SK-N-MC (cell line): ENCODE measurements around the gene BLM.

Source experiments
- DNase-seq: peaks from one replicate; pipeline ENCODE4 v3.0.0-alpha.2; 2011; ENCODE audit warnings: low read depth, low spot score
- H3K27ac ChIP-seq: fragments of 200-600 bp; sonication (generic); 2 replicates; pipeline ENCODE4 v1.5.1; 2016; ENCODE audit warnings: mixed run types
- H3K36me3 ChIP-seq: fragments of 200-600 bp; sonication (generic); 2 replicates; pipeline ENCODE4 v1.6.1; 2017; ENCODE audit warnings: antibody characterized with exemption, low read length, mixed read lengths; ENCODE audit not compliant: insufficient read depth
- H3K4me3 ChIP-seq: fragments of 200-600 bp; sonication (generic); 2 replicates; pipeline ENCODE4 v1.5.1; 2016
- H3K9ac ChIP-seq: fragments of 200-600 bp; sonication (generic); 2 replicates; pipeline ENCODE4 v1.8.0; 2017; ENCODE audit warnings: mixed run types, mixed read lengths; ENCODE audit not compliant: insufficient read length
- H3K9me3 ChIP-seq: fragments of 200-600 bp; sonication (generic); 2 replicates; pipeline ENCODE4 v1.6.1; 2017; ENCODE audit warnings: low read depth, mild to moderate bottlenecking, antibody characterized with exemption, low read length, moderate library complexity, mixed read lengths
- EZH2 ChIP-seq: fragments of 200-600 bp; sonication (generic); IDR thresholded peaks from one replicate; pipeline ENCODE4 v1.6.1; 2017; ENCODE audit warnings: antibody characterized with exemption
- FOXP2 ChIP-seq: optimal IDR thresholded peaks from 2 replicates; pipeline ENCODE3; 2011; ENCODE audit warnings: mild to moderate bottlenecking, moderate library complexity; ENCODE audit not compliant: insufficient read depth; ENCODE audit errors: extremely low read length, control extremely low read depth
- POLR2AphosphoS5 ChIP-seq: IDR thresholded peaks from 2 replicates; pipeline ENCODE4 v1.6.1; 2012; ENCODE audit warnings: mild to moderate bottlenecking, low read depth, low read length, borderline replicate concordance

The BLM gene

DNA sequence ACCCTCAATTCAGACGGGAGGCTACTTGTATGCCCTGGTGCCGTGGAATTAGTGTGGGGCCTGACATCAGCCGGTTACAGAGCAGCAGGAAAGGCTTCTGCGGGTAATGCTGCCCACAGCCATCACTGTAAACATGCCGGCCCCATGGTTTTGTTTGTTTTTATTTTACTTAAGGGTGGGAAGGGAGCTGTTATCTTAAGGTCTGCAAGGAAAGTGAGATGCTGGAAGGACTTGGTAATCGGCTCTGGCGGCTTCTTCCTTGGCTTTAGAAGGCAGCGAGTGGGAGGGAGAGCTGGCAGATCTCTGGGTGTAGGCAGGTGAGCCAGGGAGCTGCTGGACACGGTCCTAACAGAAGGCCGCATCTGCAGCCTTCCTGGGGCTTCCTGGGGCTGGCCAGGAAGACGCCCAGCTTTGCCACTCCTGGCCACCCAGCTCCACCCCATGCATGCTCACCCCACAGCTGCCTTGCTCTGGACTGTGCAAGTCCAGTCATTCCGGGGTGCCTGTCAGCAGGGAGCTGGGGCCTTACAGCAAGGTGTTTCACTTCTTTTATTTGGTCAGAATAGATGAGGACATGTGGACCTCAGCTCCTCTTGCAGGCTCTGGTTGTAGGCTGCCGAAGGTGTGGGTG is 97.2 kb downstream of the BLM start:
- TF ChIP-seq EZH2, result no peak
- TF ChIP-seq POLR2AphosphoS5, result no peak
- TF ChIP-seq FOXP2, result no peak
- no peak overlapping the region for H3K27ac ChIP-seq
- H3K9me3 ChIP-seq, result no peaks in the 10 kb centered on the region
- DNase-seq, result no peak
- no peak overlapping the region for H3K4me3 ChIP-seq
- peaks cover 37% of the 10 kb centered on the region for H3K36me3 ChIP-seq
- H3K9ac ChIP-seq, result no peak overlapping the region

DNA sequence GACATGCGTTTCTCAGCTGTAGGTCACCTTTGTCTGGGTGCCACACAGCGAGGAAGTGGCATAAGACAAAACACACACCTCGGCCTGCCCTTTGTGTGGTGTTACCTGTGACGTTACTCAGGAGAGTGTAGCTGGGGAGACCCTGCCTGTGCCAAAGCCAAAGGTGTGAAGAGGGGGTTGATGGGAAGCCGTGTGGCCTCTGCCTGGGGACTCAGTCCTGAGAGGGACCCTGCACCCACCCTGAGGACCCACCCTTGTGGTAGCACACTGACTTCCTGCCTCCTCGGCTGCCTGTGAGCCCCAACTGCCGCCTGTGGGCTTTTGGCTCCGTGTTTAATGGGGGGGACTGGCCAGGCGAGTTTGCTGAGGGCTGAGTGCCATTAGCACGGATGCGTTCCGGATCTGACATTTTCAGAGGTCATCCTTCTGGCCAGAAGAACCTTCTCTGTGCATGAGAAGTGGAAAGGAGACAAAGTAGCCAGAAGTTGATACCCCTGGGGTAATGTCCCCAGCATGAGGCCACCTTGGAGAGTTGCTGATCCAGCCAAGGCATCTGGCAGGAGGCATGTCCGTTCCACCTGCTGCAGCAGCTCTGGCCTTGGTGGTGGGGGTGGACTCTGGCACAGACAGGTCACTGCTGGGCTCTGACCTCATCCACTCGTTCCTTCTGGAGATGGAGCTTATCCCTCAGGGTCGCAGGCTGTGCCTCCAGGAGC is 99.4 kb downstream of the BLM start:
- no peak for DNase-seq
- Histone ChIP-seq H3K4me3 (no peak overlapping the region), H3K36me3 (peaks cover 16% of the 10 kb centered on the region), H3K9me3 (no peaks in the 10 kb centered on the region), H3K27ac (no peak overlapping the region), H3K9ac (no peak overlapping the region)
- TF ChIP-seq FOXP2 (no peak), POLR2AphosphoS5 (no peak), EZH2 (no peak)

DNA sequence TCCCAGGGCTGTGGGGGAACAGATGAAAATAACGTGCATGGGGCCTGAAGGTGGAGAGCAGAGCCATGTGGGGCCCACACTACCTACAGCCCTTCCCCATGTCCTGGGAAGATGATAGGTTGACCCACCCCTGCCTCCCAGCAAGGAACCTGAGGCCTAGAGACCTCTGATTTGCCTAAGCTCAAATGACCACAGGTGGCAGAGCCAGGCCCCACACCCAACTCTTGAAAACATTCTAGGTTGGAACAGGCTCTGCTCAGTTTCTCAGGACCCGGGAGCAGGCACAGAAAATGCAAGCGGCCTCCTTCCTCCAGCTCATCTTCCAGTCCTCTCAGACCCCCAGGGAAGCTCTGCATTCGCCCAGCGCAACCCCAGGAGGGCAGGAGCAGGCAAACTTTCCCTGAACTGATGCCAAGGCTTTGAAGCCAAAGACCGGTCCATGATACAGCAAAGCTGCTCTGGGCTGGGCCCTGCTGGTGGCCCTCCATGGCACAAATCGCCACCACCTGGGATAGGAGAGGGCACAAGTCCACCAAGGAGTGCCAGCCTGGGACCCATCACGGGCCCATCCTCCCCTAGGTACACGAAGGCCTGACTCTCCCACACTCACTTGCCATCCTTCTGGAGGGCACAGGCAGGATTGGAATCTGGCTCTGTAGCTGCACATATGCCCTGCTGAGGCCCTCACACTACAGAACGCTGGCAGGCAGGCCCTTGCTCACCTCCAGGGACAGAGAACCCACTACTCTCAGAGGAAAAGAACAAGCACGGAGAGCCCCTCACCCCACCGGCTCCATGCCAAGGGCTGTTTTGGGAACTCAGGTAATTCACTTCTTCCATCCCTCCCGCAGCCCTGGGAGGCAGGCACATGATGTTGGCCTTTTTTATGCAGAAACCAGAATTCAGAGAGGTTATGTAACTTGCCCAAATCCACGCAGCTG is 100.2 kb downstream of the BLM start:
- TF ChIP-seq EZH2 (no peak), FOXP2 (no peak), POLR2AphosphoS5 (no peak; the same call in 1 of the 2 replicates)
- no peaks in the 10 kb centered on the region for H3K9me3 ChIP-seq
- no peak overlapping the region for H3K27ac ChIP-seq
- no peak overlapping the region for H3K9ac ChIP-seq
- no peak for DNase-seq
- H3K36me3 ChIP-seq, result peaks cover 8% of the 10 kb centered on the region
- no peak overlapping the region for H3K4me3 ChIP-seq

DNA sequence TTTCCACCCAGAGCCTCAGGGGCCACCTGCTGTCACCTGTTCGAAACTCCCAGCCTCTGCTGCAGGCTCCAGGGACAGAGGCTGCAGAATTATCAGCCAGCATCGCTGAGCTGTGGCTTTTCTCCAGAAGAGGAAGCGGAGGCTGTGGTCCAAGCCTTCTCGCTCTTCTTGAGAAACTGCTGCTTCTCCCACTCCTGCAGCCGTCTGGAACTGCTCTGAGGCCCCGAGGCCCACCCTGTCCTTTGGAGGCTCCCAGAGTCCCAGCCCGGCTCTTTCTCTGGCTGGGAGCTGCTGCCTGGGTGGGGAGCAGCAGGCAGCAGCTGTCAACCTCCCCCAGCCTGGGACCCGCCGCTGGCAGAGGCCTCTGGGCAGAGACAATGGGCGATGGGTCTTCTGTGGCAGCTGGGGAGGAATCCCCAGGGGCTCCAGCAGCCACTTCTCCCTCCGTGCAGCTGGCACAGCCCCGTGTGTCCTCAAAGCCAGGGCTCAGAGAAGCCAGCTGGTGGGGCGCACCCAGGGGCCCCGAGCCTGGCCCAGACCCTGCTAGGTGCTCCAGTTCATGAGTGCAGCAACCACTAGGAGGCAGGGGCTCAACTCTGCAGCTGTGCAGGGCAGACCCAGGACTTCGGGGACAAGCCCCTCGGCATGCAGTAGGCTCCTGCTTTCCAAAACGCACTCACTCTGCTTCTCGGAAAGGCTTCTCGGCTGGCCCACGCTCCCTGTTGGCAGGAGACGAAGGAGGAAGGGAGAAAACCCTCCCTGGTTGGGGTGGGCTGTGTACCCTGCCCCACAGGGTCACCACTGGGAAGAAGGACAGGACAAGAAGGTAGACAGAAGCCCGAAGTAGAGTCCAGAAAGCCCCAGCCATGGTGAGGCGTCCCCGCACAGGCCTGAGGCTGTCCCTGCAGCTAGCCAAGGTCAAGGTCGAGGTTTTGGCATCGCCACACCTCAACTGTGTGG is 101.4 kb downstream of the BLM start:
- Histone ChIP-seq H3K9me3 (no peaks in the 10 kb centered on the region), H3K9ac (no peak overlapping the region), H3K4me3 (no peak overlapping the region), H3K36me3 (no peaks in the 10 kb centered on the region), H3K27ac (no peak overlapping the region)
- no peak for DNase-seq
- TF ChIP-seq POLR2AphosphoS5 (no peak), EZH2 (no peak), FOXP2 (no peak)

DNA sequence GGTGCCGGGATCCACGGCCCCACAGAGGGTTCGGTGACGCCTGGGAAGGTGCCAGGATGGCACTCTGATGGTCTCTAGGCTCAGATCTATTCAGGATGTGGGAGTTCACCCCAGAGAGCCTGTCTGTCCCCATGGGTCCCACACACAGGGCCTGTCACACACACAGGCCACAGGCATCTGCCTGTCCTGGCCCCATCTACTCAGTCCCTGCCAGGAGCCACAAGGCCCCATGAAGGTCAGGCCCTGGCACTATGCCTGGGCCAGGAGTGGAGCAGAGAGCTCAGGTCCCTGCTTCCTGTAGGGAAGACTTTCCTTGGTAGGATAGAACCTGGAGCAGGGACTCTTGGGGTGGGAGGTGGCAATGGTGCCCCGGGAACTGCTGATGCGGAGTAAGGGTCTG is 102.2 kb downstream of the BLM start:
- no peak for TF ChIP-seq POLR2AphosphoS5
- TF ChIP-seq FOXP2, result no peak
- TF ChIP-seq EZH2, result no peak
- H3K4me3 ChIP-seq, result no peak overlapping the region
- no peak overlapping the region for H3K9ac ChIP-seq
- no peaks in the 10 kb centered on the region for H3K36me3 ChIP-seq
- DNase-seq, result no peak
- no peaks in the 10 kb centered on the region for H3K9me3 ChIP-seq
- H3K27ac ChIP-seq, result no peak overlapping the region

DNA sequence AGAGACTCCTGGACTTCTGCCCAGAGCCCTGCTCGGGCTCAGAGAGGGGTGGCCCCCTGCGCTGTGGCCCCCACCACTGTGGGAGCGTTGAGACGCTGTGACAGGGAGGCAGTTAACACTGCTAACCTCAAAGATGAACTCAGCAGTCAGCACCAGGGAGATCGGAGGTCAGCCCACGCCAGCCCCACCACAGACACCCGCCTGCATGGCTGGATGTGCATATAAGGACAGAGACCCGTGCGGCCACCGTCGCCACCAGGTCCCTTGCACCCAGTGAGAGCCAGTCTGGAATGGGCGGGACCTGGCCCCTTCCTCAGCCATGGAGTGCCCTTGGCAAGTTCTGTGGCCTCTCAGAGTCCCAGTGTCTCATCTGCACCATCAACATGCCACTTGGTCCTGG is 102.7 kb downstream of the BLM start:
- DNase-seq, result no peak
- no peaks in the 10 kb centered on the region for H3K36me3 ChIP-seq
- no peaks in the 10 kb centered on the region for H3K9me3 ChIP-seq
- no peak overlapping the region for H3K4me3 ChIP-seq
- TF ChIP-seq EZH2 (no peak), FOXP2 (no peak), POLR2AphosphoS5 (no peak)
- no peak overlapping the region for H3K27ac ChIP-seq
- H3K9ac ChIP-seq, result no peak overlapping the region

DNA sequence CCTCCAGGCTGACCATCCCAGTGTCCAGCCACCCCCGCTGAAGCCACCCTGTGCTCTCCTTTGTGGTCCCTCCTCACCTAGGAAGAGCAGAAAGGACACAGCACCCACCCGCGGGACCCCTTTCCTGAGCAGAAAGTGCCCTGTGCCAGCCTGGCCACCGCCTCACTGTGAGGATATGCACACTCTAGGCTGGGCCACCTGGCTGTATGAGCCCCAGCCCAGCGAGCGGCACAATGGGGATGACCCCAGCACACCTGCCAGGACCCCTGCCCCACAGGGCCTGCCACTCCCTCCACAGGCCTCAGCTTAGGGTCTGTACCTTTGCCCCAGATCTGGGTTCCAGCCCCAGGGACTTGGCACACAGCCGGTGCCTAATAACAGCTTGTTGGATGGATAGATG is 103.3 kb downstream of the BLM start:
- Histone ChIP-seq H3K36me3 (no peaks in the 10 kb centered on the region), H3K9me3 (no peaks in the 10 kb centered on the region), H3K4me3 (no peak overlapping the region), H3K9ac (no peak overlapping the region), H3K27ac (no peak overlapping the region)
- TF ChIP-seq EZH2 (no peak), POLR2AphosphoS5 (no peak), FOXP2 (no peak)
- DNase-seq, result no peak
